ENCODE data around the gene DPEP2.
"Not testable (repeated sequence)": the region's sequence is repeated elsewhere in the genome, so short reads cannot be mapped to it uniquely, and the experiment has no call there.

The DPEP2 gene

GRCh38 chr16:68005211-68005610, 5.9 kb upstream of the DPEP2 start:
- no peak for DNase-seq (ENCODE audit: low read depth in 2 of 2)

- DNase-seq (ENCODE audit: low read depth in 2 of 2) = no peak
These were observed 3.7 kb upstream of the DPEP2 start for GRCh38 chr16:68003031-68003430.

DNA sequence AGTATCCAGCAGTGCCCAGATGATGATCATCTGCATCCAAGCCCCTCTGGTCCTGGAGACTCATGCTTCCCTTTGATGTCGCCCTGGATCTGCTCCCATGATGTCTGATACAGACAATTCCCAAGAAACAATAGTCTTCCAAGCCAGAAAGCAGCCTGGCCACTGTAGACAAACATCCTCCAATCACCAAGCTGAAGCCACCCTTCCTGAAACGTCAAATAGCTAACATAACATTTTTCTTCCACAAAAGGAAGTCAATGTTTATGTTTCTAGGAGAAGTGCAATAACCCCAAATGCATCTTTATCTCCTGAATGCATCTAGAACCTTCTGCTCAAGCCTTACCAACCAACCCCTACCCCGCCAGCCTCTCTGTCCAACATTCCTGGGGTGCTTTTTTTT, 1.2 kb upstream of the DPEP2 start:
- DNase-seq (ENCODE audit: low read depth in 2 of 2) = no peak

DNA sequence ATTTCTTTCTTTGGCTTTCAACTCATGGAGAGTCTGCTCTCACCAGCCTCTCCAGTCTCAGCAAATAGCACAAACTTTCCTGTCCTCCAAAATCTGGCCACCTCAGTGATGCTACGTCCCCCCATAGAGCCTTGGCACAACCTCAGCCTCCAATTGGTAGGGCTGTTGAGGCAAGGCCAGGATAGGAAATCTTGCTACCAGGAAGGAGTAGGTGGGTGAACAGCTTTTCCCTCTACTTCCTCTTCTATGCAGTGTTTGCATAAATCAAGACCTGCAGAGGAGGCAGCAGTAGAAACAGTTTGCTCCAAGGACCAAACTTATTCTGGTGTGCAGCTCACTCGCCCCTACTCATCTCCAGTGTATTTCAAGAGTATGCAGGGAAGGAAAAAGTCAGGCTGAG, 701 bp upstream of the DPEP2 start:
- no peak for DNase-seq (ENCODE audit: low read depth in 2 of 2)

DNA sequence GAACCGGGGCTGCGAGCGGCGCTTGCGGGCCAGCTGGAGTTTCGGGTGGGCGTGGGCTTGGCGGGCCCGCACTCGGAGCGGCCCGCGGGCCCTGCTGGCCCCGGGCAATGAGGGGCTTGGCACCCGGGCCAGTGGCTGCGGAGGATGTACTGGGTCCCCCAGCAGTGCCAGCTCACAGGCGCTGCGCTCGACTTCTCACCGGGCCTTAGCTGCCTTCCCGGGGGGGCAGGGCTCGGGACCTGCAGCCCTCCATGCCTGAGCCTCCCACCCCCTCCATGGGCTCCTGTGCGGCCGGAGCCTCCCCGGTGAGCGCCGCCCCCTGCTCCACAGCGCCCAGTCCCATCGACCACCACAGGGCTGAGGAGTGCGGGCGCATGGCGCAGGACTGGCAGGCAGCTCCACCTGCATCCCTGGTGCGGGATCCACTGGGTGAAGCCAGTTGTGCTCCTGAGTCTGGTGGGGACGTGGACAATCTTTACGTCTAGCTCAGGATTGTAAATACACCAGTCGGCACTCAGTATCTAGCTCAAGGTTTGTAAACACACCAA, 979 bp downstream of the DPEP2 start:
- not testable (repeated sequence) for DNase-seq (ENCODE audit: low read depth in 2 of 2)

GRCh38 chr16:67996666-67997065, 2.6 kb downstream of the DPEP2 start:
- DNase-seq (ENCODE audit: low read depth in 2 of 2) = no peak

DNA sequence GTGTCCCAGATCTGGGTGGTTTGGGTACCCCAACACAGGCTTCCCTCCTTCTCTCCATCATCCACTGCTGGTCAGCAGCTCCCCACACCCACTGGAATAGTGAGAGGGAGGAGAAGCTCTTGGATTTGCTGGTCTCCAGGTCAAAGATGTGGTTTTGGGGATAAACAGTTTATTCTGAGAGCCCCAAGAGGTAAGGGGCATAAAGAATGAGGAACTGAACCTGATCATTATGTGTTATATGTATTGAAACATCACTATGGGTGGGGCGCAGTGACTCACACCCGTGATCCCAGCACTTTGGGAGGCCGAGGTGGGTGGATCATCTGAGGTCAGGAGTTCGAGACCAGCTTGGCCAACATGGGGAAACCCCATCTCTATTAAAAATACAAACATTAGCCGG, 3.9 kb downstream of the DPEP2 start:
- DNase-seq (ENCODE audit: low read depth in 2 of 2) = no peak

GRCh38 chr16:67994040-67994408, 5.3 kb downstream of the DPEP2 start:
- DNase-seq (ENCODE audit: low read depth in 2 of 2) = not testable (repeated sequence)

GRCh38 chr16:67993207-67994039, 5.9 kb downstream of the DPEP2 start:
- DNase-seq (ENCODE audit: low read depth in 2 of 2) = peak; percentile 58 to 65

GRCh38 chr16:67992661-67993206, 6.5 kb downstream of the DPEP2 start:
- no peak for DNase-seq (ENCODE audit: low read depth in 2 of 2)

GRCh38 chr16:67990018-67990386, 9.3 kb downstream of the DPEP2 start:
- no peak for DNase-seq (ENCODE audit: low read depth in 2 of 2)

GRCh38 chr16:67989322-67990017, 9.8 kb downstream of the DPEP2 start:
- DNase-seq (ENCODE audit: low read depth in 2 of 2) = no peak

- DNase-seq (ENCODE audit: low read depth in 2 of 2) = no peak
These were observed 10.6 kb downstream of the DPEP2 start for GRCh38 chr16:67988675-67989074.

- DNase-seq (ENCODE audit: low read depth in 2 of 2) = no peak
These were observed 11.7 kb downstream of the DPEP2 start for GRCh38 chr16:67987460-67988160.

DNA sequence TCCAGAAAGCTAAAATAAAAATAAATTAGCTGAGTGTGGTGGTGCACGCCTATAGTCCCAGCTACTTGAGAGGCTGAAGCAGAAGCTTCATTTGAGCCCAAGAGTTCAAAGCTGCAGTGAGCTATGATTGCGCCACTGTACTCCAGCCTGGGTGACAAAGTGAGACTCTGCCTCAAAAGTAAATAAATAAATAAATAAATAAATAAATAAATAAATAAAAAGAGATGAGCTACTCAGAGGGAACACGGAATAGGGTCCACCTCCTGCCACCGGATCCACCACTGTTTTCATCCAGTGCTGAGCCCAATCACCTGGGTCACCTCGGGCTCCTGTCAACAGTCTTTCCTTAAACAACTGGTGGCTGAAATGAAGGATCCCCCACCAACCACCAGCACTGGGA, 12.3 kb downstream of the DPEP2 start:
- DNase-seq (ENCODE audit: low read depth in 2 of 2) = no peak

- no peak for DNase-seq (ENCODE audit: low read depth in 2 of 2)
These were observed 17.1 kb downstream of the DPEP2 start for GRCh38 chr16:67982011-67982696.

- no peak for DNase-seq (ENCODE audit: low read depth in 2 of 2)
These were observed 19.2 kb downstream of the DPEP2 start, which contains the start of gene DPEP3 for GRCh38 chr16:67979955-67980678. Gene DPEP3, minus strand, starts transcription at chr16:67980499. Its CDS starts 119 bp downstream, at chr16:67980380.

DNA sequence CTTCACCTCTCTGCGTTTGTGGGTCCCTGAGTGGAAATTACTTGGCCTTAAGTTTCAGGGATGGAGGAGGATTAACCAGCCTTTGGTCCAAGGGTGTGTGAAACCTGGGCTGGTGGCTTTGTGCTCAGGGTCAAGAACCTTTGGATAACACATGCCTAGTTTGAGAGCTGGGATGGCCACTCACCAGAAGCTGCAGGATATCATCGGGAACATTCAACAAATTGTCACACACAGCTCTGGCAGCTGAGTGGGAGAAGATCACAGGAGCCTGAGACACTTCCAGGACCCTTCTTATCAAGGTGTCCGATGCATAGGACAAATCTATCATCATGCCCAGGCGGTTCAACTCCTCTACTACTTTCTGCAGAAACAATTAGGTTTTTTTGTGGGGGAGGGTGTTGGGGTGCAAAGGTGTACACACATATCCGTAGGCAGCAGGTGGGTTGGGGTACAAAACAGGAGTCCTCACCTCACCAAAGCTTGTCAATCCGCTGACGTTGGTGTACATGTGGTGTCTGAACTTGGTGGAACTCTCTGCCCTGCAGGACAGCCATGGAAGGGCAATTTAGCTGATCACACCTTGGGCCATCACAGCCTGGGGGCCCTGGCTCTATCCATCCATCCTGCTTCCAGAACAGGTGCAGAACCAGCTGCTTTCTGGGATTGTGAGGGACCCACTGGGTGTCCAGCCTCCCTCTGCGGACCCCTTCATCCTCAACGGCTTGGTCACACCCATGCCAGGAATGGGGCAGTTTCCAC, 21.6 kb downstream of the DPEP2 start:
- no peak for DNase-seq (ENCODE audit: low read depth in 2 of 2)

DNA sequence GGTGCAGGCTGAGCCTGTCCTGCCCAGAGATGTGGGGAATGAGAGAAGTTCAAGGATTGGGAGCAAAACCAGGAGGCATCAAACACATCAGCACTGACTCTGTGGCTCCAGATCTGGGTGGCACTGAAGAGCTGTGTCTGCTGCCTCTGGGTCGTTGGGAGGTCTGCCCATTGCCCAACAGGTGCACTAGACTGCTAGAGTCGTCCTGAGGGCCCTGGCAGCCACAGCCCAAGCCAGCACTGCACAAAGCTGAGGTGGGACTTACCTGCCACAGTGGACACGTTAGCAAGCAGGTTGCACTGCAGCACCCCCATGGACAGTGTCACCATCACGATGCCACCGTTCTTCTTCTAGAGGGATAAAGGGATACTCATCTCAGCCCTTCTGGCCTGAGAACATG, 22.3 kb downstream of the DPEP2 start:
- DNase-seq (ENCODE audit: low read depth in 2 of 2) = no peak

DNA sequence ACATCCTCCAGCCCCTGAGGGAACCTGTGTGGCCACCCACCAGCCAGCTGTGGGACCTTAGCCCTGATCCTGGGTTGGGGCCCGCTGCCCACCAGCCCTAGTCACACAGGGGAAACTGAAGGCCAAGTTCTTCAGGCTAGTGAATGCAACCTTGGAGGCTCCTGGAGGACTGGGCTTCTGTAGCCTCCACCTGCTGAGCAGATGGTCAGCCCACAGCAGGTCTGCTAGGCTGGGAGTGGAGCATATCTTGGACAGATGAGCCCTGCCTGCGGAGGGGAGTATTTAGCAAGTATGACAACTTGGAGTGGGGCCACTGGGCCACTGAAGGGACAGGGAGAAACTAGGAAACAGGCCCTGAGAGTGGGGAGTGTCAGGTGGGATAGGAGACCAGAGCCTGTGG, 23.1 kb downstream of the DPEP2 start:
- no peak for DNase-seq (ENCODE audit: low read depth in 2 of 2)

Data from stimulated activated CD4-positive, alpha-beta T cell treated with anti-CD3 and anti-CD28 coated beads, Interleukin-1b, Interleukin-23, amount 100 ng/mL, for 1 hour (primary cell).